Measurements from ENCODE around the gene CRTAC1.

DNA sequence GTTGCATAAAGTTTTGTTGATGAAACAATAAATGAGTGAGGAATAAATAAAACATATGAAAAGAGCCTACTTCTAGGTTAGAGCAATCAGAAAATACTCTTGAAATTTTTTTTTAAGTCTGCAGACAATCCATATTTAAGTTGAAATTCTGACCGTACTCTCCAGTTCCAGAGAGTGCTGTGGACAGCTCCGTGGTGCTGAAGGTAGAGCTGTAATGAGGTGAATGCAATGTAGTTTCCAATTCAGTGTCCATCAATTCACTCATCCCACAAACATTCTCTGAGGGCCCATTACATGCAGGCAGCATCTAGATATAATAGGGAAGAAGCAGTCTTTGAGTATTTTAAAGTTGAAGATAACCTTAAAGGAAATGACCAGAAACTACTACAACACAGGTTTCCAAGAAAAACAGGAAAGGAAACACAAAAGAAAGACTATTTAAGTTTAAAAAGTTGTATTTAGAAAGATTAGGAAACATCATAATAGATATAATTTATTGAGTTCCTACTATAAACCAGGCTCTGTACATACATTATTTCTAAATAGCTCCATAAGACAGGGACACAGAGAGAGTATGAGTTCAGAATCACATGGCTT, 44.0 kb upstream of the CRTAC1 start:
- TF ChIP-seq, protein P1, sequence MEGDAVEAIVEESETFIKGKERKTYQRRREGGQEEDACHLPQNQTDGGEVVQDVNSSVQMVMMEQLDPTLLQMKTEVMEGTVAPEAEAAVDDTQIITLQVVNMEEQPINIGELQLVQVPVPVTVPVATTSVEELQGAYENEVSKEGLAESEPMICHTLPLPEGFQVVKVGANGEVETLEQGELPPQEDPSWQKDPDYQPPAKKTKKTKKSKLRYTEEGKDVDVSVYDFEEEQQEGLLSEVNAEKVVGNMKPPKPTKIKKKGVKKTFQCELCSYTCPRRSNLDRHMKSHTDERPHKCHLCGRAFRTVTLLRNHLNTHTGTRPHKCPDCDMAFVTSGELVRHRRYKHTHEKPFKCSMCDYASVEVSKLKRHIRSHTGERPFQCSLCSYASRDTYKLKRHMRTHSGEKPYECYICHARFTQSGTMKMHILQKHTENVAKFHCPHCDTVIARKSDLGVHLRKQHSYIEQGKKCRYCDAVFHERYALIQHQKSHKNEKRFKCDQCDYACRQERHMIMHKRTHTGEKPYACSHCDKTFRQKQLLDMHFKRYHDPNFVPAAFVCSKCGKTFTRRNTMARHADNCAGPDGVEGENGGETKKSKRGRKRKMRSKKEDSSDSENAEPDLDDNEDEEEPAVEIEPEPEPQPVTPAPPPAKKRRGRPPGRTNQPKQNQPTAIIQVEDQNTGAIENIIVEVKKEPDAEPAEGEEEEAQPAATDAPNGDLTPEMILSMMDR (conservative IDR thresholded peaks at IDR 0.05; ENCODE audit: low read depth, low read length): no peak
- TF ChIP-seq EZH2 (IDR thresholded peaks at IDR 0.05; ENCODE audit: borderline replicate concordance, low read depth, low read length, poor library complexity, severe bottlenecking): no peak
